Measurements from ENCODE around the gene SLC12A6.
A peak's percentile ranks its signal among the peaks of the same experiment; 100 is the strongest.
"Not testable (repeated sequence)": the region's sequence is repeated elsewhere in the genome, so short reads cannot be mapped to it uniquely, and the experiment has no call there.

Gene SLC12A6

DNA sequence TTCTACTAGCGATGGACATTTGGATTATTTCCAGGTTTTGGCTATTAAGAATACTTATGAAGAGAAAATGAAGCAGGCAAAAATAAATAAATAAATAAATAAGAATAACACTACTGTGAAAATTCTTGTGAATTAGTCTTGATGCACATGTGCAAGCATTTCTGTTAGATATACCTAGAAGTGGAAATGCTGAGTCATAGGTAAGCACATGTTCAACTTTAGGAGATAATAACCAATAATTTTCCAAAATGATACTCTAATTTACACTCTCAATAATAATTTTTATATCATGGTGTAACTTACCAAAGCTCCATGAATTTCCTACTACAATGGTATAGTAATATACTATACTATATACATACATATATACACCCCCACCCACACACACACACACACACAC lies 89.4 kb downstream of the SLC12A6 start:
- no peak for DNase-seq

DNA sequence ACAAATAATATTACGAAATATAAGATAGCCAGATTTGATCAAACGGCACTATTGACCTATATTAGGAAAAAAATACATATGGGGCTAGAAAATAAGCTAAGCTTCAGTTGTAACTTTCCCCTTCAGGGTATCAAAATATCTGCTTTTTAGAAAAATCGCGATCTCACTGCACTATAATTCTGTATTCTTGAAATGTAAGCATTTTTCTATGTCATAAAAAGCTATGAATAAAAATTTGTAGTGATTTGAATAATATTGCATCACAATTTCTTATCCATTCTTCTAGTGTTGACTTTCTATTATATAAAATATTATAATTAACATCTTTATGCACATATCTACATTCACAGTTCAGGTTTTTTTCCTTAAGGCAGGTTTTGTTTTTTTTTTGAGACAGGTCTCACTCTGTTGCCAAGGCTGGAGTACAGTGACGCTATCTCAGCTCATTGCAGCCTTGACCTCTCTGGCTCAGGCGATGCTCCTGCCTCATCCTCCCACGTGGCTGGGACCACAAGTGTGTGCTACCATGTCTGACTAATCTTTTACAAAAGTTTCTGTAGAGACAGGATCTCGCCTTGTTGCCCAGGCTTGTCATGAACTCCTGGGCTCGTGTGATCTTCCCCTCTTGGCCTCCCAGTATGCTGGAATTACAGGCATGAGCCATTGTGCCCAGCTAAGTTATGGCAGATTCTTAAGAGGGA lies 91.2 kb downstream of the SLC12A6 start:
- DNase-seq, result no peak

DNA sequence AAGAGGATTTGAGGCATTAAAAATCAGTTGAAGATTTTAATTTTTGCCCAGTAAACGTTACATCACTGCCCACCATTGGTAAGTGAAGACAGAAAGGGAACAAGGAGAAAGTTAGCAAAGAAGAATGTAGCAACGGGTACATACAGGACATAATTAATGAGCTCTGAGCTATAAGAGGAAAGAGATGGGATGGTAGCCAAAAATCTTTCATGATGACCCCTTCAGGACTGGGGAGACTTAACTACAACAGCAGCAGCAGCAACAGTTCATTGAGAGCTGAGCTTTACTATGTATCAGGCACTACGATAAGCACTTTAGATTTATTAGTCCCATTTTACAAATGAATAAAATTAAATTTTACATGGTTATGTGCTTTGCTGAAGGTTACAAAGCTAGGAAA lies 94.4 kb downstream of the SLC12A6 start:
- DNase-seq, result no peak

- DNase-seq, result no peak
These were observed 95.3 kb downstream of the SLC12A6 start for GRCh38 chr15:34242331-34242710.

GRCh38 chr15:34241376-34242330 lies 95.9 kb downstream of the SLC12A6 start:
- peak; percentile 3 for DNase-seq

- no peak for DNase-seq
These were observed 97.0 kb downstream of the SLC12A6 start for GRCh38 chr15:34240537-34240936.

DNA sequence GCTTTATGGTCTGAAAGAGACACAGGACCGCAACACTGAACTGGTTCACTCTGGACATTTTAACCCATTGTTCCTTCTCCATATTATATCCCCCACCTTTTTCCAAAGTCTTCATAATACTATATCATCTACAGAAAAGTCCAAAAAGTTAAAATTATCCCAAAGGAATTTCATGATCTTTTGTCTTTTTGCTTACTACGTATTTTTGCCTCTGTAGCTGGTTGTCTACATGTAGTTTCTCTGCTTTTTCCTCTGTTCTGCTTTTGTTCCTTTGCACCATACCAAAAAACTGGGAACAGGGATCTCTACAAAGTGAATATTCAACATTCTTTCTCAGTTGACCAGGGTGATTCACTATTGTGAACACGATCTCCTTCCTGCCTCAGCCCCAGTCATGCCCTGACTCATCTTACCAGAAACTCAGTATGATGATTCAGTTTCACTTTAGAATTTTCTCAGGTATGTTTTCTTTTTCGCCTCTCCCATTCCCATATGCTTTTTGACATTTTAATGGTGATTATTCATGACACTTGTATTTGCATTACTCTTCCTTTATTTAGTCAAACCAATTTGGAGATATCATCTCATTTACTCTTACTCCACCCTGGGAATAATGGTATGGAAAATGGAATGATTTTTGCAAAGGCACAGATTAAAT lies 98.3 kb downstream of the SLC12A6 start:
- peak; percentile 32 for DNase-seq

GRCh38 chr15:34233614-34234013 lies 104.0 kb downstream of the SLC12A6 start:
- no peak for DNase-seq

GRCh38 chr15:34223904-34224596 lies 113.5 kb downstream of the SLC12A6 start:
- no peak for DNase-seq

DNA sequence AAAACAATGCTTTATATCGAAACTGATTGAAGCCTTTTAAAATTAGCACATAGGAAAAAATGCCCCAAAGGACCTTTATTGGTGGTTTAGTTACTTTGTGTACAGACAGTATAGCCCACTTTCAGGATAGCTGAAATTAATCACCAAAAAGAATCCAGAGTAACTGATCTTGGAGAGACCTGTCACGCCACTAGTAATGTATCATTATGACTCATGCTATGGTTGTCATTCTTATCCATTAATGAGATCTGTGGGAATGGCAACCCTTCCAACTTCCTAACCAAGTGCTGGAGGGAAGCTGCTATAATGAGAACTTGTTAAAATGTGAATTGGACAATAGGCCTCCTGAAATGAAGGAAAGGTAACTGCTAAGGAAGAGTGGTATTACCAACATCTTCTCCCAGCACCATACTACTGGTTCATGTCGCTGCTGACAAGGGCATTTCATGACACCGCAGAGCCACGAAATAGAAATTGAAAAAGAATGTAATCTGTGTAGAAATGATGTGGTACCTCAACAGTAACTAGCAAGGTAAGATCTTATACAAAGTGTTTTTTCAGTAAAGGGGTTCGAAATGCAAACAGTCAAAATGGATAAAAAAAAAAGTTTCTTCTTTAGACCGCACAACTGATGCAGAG lies 119.9 kb downstream of the SLC12A6 start:
- DNase-seq, result no peak

DNA sequence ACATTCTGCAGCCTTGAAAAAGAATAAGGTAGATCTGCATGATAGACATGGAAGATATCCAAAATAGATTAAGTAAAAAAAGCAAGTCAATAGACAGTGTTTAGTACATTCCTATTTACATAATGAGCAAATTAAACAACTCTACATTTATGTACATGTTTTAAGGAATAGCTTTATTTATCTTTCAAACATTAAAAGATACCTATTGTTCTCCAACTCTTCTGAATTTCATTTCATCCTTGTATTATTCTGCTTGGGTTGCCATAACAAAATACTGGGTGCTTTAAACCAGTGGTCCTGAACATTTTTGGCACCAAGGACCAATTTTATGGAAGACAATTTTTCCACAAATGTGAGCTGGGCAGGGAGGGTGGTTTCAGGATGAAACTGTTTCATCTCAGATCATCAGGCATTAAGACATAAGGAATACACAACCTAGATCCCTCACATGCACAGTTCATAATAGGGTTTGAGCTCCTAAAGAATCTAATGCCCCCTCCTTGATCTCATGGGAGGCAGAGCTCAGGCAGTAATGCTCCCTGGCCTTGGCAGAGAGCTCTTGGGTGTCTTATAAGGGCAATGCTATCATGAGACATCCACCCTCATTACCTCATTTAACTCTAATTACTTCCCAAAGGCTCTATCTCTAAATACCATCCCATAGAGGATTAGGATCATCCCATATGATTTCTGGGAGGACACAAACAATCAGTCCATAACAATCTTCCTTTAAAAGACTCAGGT lies 120.9 kb downstream of the SLC12A6 start:
- DNase-seq, result no peak

- no peak for DNase-seq
These were observed 123.4 kb downstream of the SLC12A6 start for GRCh38 chr15:34214135-34214534.

GRCh38 chr15:34213690-34214089 lies 123.9 kb downstream of the SLC12A6 start:
- no peak for DNase-seq

- DNase-seq, result peak; percentile 94
These were observed 127.9 kb downstream of the SLC12A6 start, which contains the start of gene KATNBL1 for GRCh38 chr15:34209421-34210282. Gene KATNBL1, minus strand, starts transcription at chr15:34210096. Its CDS starts 46,420 bp downstream, at chr15:34163676.

DNA sequence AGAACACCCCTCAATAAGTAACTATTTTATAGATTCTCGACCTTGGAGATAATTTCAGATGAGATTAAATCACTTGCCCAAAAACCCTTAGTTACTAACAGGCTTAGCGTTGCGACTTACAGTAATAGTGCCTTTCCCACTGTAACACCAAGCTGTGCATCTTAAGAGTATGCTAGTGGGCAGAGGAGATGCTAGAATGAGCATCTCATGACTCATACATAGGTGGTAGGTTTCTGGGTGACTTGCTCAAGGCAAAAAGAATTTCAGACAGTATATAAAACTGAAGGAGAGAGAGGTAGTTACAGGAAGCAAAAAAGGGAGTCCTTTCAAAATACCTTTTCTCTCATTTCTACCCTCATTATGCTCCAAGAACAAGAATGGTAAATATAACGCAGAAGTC lies 131.6 kb downstream of the SLC12A6 start:
- no peak for DNase-seq

GRCh38 chr15:34203936-34204335 lies 133.6 kb downstream of the SLC12A6 start:
- DNase-seq, result no peak

GRCh38 chr15:34203305-34203704 lies 134.3 kb downstream of the SLC12A6 start:
- DNase-seq, result no peak

- DNase-seq, result not testable (repeated sequence)
These were observed 144.3 kb downstream of the SLC12A6 start for GRCh38 chr15:34193272-34193671.

- DNase-seq, result no peak
These were observed 148.9 kb downstream of the SLC12A6 start for GRCh38 chr15:34188711-34189110.

GRCh38 chr15:34185666-34186065 lies 151.9 kb downstream of the SLC12A6 start:
- no peak for DNase-seq

DNA sequence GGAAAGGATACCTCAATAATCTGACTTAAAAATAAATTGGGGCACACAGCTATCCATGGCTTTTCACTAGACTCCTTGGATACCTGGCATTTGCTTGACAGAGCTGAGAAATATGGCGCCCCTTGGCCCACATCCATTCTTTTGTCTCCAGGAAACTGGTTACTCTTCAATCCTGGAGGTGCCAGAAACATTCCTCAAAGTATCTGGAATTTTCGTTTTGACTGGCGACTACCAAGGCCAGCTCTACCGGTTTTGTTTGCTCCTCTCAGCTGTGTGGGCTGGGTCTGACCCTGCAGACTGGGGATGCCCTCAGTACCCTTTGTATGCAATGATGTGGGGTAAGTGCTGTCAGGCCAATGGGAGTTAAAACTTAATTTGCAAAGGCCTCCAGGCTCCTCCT lies 154.6 kb downstream of the SLC12A6 start:
- no peak for DNase-seq

Measured in stimulated activated naive CD4-positive, alpha-beta T cell treated with Interleukin-2 at 50 U/mL for 16 hours (primary cell).